SK-N-SH (cell line): ENCODE measurements around the gene HAUS2. TPM values are rescaled to one million over a fixed set of nuclear protein-coding genes. Genes with fewer than 3 reads are reported as not detected.

Experiments
- CTCF ChIA-PET: fragments of 300-600, 350-600 bp; formaldehyde crosslinking; extraction: SDS; loops from one replicate; lab custom pipeline; 2021; lab: Yijun Ruan, JAX
- POLR2A ChIA-PET: fragments of 350-600 bp; sonication (Branson Sonifier 250); formaldehyde crosslinking; extraction: SDS; loops from one replicate; lab custom pipeline; 2020; ENCODE audit warnings: antibody characterized with exemption, inconsistent platforms; lab: Yijun Ruan, JAX
- DNase-seq: peaks from one replicate; pipeline ENCODE4 v3.0.0; 2012
- H2AFZ ChIP-seq: fragments of 200-600 bp; sonication (generic); 2 replicates; pipeline ENCODE4 v1.8.1; 2016; ENCODE audit warnings: antibody characterized with exemption, mild to moderate bottlenecking, low read depth
- H3F3A ChIP-seq: fragments of 200-600 bp; sonication (generic); replicated peaks from 2 replicates; pipeline ENCODE3; 2016; ENCODE audit warnings: antibody characterized with exemption, mild to moderate bottlenecking; ENCODE audit not compliant: insufficient read depth
- H3K27ac ChIP-seq, 2 experiments: fragments of 200-500 bp in 1 of 2; fragments of 200-600 bp in 1 of 2; sonication (Bioruptor generic) in 1 of 2; sonication (generic), shearing (Covaris generic) in 1 of 2; 2 replicates each; pipeline versions ENCODE4 v1.5.1 to v1.6.1; 2014 to 2016; ENCODE audit warnings: low read depth in 2 of 2, inconsistent platforms in 1 of 2, low read length in 1 of 2, mild to moderate bottlenecking in 1 of 2, mixed read lengths in 1 of 2
- H3K27me3 ChIP-seq: fragments of 200-600 bp; sonication (generic), shearing (Covaris generic); 2 replicates; pipeline ENCODE4 v1.6.1; 2016; ENCODE audit warnings: mixed run types; ENCODE audit not compliant: insufficient read depth
- H3K36me3 ChIP-seq, 2 experiments: fragments of 200-500 bp in 1 of 2; fragments of 200-600 bp in 1 of 2; sonication (Bioruptor generic) in 1 of 2; sonication (generic) in 1 of 2; replicated peaks in 1 of 2; 2 replicates each; pipeline versions ENCODE3 to v1.5.1; 2014 to 2016; ENCODE audit warnings: low read length in 1 of 2, mild to moderate bottlenecking in 1 of 2; ENCODE audit not compliant: insufficient read depth in 2 of 2, control insufficient read depth in 1 of 2
- H3K4me1 ChIP-seq, 2 experiments: fragments of 200-500 bp in 1 of 2; fragments of 200-600 bp in 1 of 2; sonication (Bioruptor generic) in 1 of 2; sonication (generic), shearing (Covaris generic) in 1 of 2; 2 replicates each; pipeline versions ENCODE4 v1.5.1 to v1.6.1; 2014 to 2016; ENCODE audit warnings: low read depth in 1 of 2, low read length in 1 of 2, mixed run types in 1 of 2; ENCODE audit not compliant: insufficient read depth in 2 of 2, control insufficient read depth in 1 of 2
- H3K4me2 ChIP-seq: fragments of 200-600 bp; sonication (generic), shearing (Covaris generic); 2 replicates; pipeline ENCODE4 v1.6.1; 2017; ENCODE audit warnings: mixed run types
- H3K4me3 ChIP-seq, 2 experiments: fragments of 200-500 bp in 1 of 2; fragments of 200-600 bp in 1 of 2; sonication (Bioruptor generic) in 1 of 2; sonication (generic), shearing (Covaris generic) in 1 of 2; 2 replicates each; pipeline versions ENCODE4 v1.5.1 to v1.8.1; 2014 to 2016; ENCODE audit warnings: low read depth in 2 of 2, inconsistent platforms in 1 of 2, low read length in 1 of 2, mild to moderate bottlenecking in 1 of 2, mixed read lengths in 1 of 2, moderate library complexity in 1 of 2
- H3K79me2 ChIP-seq: fragments of 200-600 bp; sonication (generic); 2 replicates; pipeline ENCODE4 v1.8.1; 2017; ENCODE audit warnings: mild to moderate bottlenecking; ENCODE audit not compliant: insufficient read depth
- H3K9ac ChIP-seq: fragments of 200-600 bp; sonication (generic); 2 replicates; pipeline ENCODE4 v1.6.1; 2017; ENCODE audit warnings: mixed run types
- H3K9me2 ChIP-seq: fragments of 200-600 bp; sonication (generic); 2 replicates; pipeline ENCODE4 v1.6.1; 2017; ENCODE audit warnings: mixed run types
- H3K9me3 ChIP-seq: fragments of 200-600 bp; sonication (generic); 2 replicates; pipeline ENCODE4 v1.6.1; 2017; ENCODE audit warnings: mixed run types, mild to moderate bottlenecking, moderate library complexity
- H4K20me1 ChIP-seq: fragments of 200-600 bp; sonication (generic); 2 replicates; pipeline ENCODE4 v1.6.1; 2017; ENCODE audit warnings: mild to moderate bottlenecking, mixed run types; ENCODE audit not compliant: insufficient read depth
- CHD2 ChIP-seq: fragments of 150-350 bp; IDR thresholded peaks from 2 replicates; pipeline ENCODE4 v1.6.1; 2018; ENCODE audit warnings: low read length; ENCODE audit not compliant: partially characterized antibody
- FOXJ3 ChIP-seq: sonication (generic); formaldehyde crosslinking; IDR thresholded peaks from 2 replicates; pipeline ENCODE4 v1.5.1; 2020; ENCODE audit warnings: mild to moderate bottlenecking, missing genetic modification reagents
- IRF3 ChIP-seq: fragments of 150-350 bp; IDR thresholded peaks from 2 replicates; pipeline ENCODE4 v1.6.1; 2016; ENCODE audit warnings: mild to moderate bottlenecking, low read depth, low read length
- MAX ChIP-seq: IDR thresholded peaks from 2 replicates; pipeline ENCODE4 v1.4.0; 2012; ENCODE audit warnings: low read depth
- MEF2A ChIP-seq: IDR thresholded peaks from 2 replicates; pipeline ENCODE4 v1.4.0; 2012; ENCODE audit warnings: low read depth, borderline replicate concordance
- MXI1 ChIP-seq: IDR thresholded peaks from 2 replicates; pipeline ENCODE4 v1.6.1; 2012; ENCODE audit warnings: mild to moderate bottlenecking, low read depth, low read length, improper control_type of control experiment
- NFIC ChIP-seq: IDR thresholded peaks from 2 replicates; pipeline ENCODE4 v1.4.0; 2012; ENCODE audit warnings: borderline replicate concordance
- PBX3 ChIP-seq: IDR thresholded peaks from 2 replicates; pipeline ENCODE4; 2012
- POLR2AphosphoS5 ChIP-seq: IDR thresholded peaks from 2 replicates; pipeline ENCODE4 v1.6.1; 2012; ENCODE audit warnings: low read depth, low read length
- RCOR1 ChIP-seq: fragments of 150-350 bp; IDR thresholded peaks from 2 replicates; pipeline ENCODE4 v1.6.1; 2017; ENCODE audit warnings: antibody characterized with exemption, low read length
- REST ChIP-seq: IDR thresholded peaks from 2 replicates; pipeline ENCODE4 v1.6.1; 2012; ENCODE audit warnings: mild to moderate bottlenecking, low read depth, low read length, moderate library complexity
- ZBTB33 ChIP-seq: IDR thresholded peaks from 2 replicates; pipeline ENCODE4 v1.4.0; 2012; ENCODE audit warnings: low read depth, borderline replicate concordance
- WGBS: methylation state at CpG from one replicate; pipeline ENCODE4 v1.1.6; 2017; ENCODE audit warnings: low lambda C conversion rate; 5-methylcytosine and 5-hydroxymethylcytosine counted together
- polyA plus RNA-seq, 3 experiments: library from polyadenylated mRNA; depleted of rRNA; stranded (reverse); fragments of >200 nt; gene quantifications; 2 replicates each; pipeline ENCODE4 v1.2.3, GENCODE V29; 2012

HAUS2 gene
- polyA plus RNA-seq, 1 of the 3 experiments (the other 2 are of a cell fraction) = 9.4 TPM

- Histone ChIP-seq H3K9ac (no peak overlapping the region), H3K9me3 (no peaks in the 10 kb centered on the region), H3F3A (peaks cover 6% of the 10 kb centered on the region), H2AFZ (no peak overlapping the region), H3K4me2 (no peak overlapping the region), H3K27ac (no peak overlapping the region), H3K4me1 (no peaks in the 10 kb centered on the region), H3K36me3 (peaks cover 17 to 46% of the 10 kb centered on the region in 2 experiments)
- WGBS = 90% methylated on average over 3 of the region's 3 CpGs
- POLR2A ChIA-PET = no interaction called here
- CTCF ChIA-PET = no interaction called here
- no peak for DNase-seq
- TF ChIP-seq IRF3 (no peak), MEF2A (no peak), MAX (no peak), FOXJ3 (no peak), MXI1 (no peak), POLR2AphosphoS5 (no peak), NFIC (no peak), REST (no peak), PBX3 (no peak), CHD2 (no peak), ZBTB33 (no peak), RCOR1 (no peak)
- TF ChIP-seq, all 33 proteins: peak for 0
- Histone ChIP-seq H3K4me3 (no peak overlapping the region), H3K79me2 (peaks cover 38% of the 10 kb centered on the region), H4K20me1 (no peaks in the 10 kb centered on the region), H3K27me3 (no peaks in the 10 kb centered on the region), H3K9me2 (no peaks in the 10 kb centered on the region)
Observed at GRCh38 chr15:42558739-42559138, 10.1 kb downstream of the HAUS2 start.
